Stimulated activated naive CD4-positive, alpha-beta T cell treated with Interleukin-2 at 50 U/mL for 16 hours (primary cell): ENCODE data around the gene KRT74.

ENCODE experiments used
- DNase-seq: peaks from one replicate; lab custom pipeline; 2025; lab: John Stamatoyannopoulos, UW

KRT74 gene

DNA sequence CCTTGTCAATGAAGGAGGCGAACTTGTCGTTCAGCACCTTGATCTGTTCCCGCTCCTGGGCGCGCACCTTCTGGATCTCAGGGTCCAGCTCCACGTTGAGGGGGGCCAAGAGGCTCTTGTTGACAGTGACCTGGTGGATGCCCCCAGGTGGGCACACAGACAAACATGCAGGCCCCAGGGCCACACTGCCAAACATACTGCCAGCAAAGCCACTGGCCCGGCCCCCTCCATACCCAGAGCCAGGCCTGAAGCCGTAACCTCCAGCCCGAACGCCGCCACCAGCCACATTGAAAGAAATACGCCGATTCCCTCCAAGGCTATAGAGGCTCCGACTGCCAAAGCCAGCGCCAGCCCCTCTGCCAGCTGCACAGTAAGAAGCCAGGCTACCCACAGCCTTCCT lies 337 bp downstream of the KRT74 start:
- DNase-seq = no peak

DNA sequence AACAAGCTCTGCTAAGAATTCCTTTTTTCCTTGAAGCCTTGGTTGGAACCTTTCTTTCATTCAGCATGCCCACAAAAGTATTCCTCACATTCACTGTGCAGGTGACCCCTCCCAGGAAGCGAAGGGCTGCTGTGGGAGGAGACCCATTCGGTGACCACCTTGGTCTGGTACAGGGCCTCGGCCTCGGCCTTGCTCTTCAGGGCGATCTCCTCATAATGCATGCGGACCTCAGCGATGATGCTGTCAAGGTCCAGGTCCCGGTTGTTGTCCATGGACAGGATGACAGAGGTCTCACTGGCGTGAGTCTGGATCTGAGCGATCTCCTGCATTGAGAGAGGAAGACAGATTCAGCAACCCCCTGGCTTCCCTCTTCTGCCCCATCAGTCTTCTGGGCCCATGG lies 3.1 kb downstream of the KRT74 start:
- DNase-seq = no peak

DNA sequence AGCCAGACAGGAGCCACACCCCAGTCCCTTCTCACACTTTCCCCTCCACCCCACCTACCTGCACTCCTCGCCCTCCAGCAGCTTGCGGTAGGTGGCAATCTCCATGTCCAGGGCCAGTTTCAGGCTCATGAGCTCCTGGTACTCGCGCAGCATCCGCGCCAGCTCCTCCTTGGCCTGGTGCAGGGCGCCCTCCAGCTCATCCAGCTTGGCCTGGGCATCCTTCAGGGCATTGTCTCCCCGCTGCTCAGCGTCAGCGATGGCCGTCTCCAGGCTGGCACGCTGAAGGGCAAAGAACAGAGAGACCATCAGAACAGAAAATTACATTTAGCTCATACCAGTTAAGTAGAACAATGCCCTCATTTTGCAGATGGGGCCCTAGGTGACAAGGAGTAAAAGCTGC lies 5.5 kb downstream of the KRT74 start:
- no peak for DNase-seq

DNA sequence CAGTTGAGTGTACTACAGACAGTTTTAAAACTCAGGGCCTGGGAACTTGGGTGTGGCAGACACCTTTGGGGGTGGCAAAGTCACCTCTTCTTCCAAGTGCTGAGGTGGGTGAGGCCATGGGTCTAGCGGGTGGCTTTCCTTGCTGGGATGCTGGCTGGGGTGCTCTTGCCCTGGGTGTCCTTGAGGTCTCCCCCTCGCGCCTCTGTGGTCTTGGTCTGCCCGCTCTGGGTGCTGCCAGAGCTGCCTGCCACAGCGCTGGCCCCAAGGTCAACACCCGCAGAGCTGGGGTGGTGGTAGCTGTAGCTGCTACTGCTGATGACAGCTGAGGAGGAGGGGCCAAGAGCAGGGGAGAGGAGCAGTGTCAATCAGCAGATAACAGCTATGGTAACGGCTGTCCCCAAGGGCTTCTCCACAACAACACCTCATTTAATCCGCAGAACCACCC lies 6.8 kb downstream of the KRT74 start:
- no peak for DNase-seq

DNA sequence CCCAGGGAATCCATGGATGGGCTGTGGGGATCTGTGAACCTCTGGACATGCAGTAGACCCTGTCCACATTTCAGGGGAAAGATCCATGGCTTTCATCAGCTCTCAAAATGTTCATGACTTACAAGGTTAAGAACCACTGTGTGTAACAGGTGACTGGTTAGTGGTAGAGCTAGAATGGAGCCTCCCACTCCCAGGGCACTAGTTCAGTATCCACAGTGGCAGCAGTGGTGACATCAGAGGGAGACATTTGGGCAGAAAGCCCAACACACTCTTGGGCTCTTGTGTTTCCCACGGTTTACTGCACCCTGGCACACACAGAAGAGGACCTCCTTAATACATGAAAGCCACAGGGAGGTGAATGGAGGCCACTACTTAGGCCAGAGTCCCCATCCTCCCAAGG lies 9.1 kb downstream of the KRT74 start:
- no peak for DNase-seq

DNA sequence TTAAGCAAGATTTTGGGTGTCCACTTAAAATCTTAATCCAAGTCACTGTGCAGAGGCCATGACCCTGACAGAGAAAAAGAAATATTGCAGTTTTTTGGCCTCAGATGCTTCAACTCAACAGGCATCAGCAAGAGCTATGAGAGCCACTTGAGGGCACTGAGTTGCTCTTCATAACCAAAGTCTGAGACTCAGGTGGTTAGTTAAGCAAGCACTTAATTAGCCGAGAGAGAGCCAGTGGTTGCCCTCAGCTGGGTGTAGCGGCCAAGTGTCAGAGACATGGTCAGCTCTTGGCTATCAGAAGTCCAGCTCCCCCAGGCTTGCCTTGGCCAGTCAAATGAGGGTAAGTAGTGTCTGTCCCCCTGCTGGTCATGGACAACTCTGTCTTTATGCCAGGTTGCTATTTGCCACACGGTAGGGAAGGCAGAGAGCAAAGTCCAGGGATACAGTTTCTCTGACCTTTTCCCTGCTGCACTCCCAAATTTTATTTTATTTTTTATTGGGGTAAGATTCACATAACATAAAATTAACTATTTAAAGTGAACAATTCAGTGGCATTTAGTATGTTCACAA lies 11.7 kb downstream of the KRT74 start:
- no peak for DNase-seq

DNA sequence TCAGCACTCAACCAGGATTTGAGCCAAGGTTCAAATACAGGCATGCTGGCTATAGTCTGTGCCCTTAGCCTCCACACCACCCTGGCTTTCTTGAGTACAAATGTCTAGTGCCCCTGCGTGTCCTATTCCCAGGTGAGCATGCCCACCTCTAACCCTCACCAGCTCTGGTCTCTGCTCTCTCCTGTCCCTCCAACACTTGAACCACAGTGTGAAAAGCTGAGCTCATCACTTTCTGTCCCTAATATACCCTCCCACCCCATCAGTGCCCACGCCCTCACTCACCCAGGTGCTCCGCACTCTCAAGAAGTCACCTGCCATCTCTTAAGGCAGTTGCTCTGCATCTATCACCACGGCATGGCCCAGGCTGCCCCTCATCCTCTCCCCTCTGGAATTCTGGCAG lies 13.7 kb downstream of the KRT74 start:
- no peak for DNase-seq

DNA sequence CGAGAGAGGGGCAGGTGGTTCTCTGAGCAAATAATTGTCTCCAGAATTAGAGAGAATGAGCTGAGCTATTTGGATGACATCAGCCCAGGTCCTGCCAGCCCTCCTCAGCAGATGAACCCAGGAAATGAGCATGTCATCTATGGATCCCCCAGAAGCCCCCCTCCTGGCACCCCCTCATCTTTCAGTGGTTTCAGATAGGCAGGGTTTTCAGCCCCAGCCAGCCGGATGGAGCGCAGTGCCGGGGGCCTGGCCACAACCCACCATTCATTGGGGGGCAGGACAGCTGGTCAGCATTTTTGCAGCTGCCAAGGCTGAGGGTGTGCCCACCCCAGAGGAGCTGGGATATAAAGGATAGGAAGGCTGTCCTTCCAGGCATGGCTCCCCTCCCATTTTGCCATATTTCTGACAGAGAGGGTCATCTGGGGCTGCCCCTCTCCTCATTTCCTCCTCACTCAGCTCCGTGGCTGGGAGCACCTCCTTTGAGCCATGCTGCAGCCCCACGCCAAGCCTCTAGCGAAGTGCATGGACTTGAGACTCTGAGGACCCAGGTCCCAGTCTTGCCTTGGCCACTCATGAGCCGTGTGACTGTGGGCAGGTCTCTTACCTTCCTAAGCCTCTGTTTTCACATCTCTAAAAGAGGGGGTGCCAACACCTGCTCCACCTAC lies 14.7 kb downstream of the KRT74 start:
- DNase-seq = no peak

DNA sequence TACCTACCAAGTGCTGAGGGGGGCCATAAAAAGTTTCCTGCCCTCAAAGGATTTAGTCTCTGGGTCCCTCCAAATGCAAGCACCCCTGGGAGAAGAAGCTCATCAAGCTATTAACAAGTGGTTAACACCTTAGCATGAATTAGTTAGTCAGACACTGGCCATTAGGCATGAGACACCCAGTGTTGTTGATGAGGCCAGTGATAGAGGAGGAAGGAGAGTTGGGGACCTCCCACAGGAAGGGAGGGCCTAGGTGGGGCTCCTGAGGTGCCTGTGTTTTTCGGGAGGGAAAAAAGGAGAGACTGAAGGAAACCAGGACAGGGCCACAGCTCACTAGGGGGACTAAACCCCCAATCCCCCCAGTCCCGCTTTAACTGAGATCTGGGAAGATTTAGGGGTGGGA lies 16.2 kb downstream of the KRT74 start:
- DNase-seq = no peak

DNA sequence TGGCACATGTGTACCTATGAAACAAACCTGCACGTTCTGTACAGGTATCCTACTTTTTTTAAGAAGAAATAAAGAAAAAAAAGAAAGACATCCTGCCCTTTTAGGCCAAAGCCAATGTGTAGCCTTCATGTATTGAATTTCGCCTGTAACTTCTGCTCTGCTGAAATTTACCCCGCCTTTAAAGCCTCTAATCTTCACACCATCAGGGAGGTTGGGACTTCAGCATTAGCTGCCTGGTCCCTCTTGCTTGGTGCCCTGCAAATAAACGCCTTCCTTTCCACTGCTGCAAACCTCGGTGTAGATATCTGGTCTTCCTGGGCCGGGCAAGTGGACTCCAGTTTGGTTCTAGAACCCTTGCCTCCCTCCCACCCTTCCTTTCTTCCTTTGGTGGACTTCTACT lies 18.1 kb downstream of the KRT74 start:
- no peak for DNase-seq

DNA sequence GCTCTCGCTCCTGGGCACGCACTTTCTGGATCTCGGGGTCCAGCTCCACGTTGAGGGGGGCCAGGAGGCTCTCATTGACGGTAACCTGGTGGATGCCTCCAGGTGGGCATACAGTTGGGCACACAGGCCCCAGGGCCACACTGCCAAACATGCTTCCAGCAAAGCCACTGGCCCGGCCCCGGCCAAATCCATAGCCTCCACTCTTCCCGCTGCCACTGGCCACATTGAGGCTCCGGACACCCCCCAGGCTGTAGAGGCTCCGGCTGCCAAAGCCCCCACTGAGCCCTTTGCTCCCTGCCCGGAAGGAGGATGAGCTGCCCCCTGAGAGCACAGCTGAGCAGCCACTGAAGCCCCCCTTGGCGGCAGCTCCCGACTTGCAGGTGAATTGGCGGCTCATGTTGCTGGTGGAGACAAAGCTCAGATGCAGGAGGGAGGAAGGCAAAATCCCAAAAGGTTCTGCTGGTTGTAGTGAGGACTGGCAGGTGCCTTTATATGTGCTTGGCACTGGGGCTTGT lies 20.9 kb downstream of the KRT74 start, which contains the start of gene KRT71:
Gene KRT71, minus strand, starts transcription at position 465 of the 515 bp plus-strand sequence. Its CDS starts 68 bp downstream, at position 397.
- DNase-seq = no peak

DNA sequence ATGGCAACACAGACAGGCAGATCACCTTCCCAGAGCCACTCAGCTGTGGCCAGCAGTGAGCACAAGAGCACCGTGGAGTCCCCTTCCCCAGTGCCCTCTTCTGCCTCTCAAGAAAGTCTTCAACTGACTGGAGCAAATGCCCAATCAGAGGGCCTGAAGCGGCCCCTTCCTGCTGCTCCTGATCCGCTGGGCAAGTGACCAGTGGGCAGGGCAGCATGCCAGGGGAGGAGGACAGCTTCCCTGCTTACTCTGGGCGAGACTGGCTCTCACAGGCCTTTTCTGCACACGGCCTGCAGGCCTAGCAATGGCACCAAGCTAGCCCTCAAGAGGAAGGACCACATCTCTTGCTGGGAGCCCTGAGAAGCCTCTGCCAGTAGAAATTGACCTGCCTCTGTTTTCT lies 21.6 kb downstream of the KRT74 start:
- DNase-seq = no peak

DNA sequence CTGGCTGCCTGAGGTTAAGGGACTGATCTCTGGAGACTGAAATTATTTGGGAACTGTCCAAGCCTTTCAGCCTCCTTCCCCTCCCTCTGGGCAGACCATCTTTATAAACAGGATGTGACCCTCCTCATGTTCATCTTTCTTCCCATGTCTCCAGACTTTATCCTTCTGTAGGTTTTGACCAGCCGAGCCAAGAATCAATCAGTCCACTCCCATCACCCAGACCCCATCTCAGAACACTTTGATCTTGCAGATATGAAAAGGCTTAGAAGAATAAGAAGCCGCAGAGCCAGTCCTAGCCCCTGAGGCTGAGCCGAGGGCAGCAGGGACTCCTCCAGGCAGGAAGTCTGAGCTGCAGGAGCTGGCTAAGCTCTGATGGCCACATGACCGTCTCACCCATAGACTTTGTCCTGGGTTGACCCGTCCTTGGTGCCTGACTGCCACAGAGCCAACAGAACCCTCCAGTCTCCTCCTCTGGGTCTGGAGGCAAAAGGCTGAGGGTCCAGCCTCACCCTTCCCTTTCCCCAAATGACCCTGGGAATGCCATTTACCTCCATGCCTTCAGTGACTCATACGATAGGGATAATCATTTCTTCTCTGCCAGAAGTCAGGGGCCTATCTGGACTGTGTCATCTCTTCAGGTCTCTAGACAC lies 22.3 kb downstream of the KRT74 start:
- DNase-seq = no peak

DNA sequence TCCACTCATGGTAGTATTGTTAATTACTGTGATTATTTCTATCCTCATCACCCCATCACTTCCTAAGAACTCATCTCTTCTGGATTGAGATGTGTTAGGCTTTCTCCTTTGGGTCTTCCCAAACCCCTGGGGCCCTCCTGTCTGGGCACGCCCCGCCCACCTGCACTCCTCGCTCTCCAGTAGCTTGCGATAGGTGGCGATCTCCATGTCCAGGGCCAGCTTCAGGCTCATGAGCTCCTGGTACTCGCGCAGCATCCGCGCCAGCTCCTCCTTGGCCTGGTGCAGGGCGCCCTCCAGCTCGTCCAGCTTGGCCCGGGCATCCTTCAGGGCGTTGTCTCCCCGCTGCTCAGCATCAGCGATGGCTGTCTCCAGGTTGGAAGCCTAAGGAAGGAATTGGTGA lies 27.5 kb downstream of the KRT74 start:
- no peak for DNase-seq

DNA sequence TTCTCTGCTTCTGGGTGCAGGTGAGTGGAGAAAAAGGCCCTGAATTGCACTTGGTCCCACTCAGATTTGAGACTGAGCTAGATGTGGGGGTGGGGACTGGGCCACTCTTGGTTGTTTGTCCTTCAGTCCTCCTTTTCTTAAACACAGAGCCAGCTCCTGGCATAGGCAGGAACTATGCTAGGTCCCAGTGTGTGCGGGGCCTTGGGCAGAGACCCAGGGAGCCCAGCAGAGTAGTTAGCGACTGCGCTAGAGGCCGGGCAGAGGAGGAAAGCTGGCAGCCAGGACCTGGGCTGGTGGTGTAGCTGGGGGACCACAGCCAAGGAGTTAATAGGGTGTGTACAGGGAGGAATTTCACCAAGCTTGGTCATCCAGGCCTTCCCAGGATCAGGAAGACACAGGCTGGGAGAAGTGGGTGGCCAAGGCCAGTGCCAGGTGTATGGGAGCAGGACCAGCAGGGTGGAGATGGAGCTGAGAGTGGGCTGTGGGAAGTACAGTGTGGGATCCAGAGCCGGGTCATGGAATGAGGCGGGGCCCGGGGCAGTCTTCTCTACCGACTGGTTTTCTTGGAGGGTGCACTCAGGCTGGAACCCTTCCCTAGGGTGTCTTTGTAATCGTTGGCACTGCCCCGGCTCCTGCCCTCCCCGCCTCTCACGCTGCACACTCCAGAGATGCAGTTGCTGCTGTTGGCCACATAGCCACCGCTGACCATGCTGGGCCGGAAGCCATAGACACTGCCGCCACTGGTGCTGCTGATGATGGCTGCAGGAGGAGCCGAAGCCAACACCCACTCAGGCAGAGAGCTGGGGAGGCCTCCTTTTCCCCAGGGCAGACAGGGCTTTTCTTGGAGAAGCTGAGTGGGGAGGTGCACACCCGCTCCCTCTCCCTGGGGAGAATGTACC lies 29.4 kb downstream of the KRT74 start:
- DNase-seq = no peak

DNA sequence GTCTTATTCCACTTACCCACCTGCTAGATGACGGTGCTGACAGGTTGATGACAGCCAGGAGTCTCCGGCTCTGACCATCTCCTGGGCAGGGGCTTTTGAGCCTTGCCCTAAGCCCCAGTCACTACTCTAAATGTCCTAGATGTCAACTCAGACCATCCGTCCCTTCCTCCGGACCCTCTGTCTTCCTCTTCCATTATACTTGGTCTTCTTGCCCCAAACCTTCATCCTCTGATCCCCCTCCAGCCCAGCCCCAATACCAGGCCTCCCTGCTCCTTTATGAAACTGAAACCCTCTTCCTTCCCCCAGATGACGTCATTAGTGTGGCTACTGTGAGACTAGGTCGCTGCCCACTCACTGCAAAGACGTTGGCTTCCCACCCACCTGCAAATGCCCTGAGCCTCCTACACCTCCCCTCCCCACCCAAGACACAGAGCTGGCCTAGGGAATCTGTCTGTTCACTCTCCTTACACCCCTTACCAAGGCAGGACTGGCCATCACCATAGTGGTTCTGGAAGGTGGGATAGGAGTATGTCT lies 30.8 kb downstream of the KRT74 start:
- no peak for DNase-seq

DNA sequence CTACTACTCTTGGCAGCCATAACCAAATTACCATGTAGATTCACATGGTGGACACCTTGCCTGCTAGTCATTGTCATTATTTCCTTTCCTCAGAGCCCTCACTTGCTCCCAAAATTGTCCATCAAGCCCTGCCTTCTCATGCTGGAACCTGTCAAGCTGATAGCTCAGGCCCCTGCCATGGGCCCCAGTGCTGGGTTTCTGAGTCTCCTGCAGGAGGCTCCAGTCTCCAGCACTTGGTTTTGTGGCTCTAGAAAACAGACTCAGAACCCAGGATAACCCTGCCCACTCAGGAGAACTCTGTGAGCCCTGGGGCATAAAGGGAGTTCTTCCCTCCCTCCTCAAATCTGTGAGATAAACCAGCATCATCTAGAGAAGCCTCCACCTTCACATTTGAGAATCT lies 31.5 kb downstream of the KRT74 start:
- DNase-seq = no peak

DNA sequence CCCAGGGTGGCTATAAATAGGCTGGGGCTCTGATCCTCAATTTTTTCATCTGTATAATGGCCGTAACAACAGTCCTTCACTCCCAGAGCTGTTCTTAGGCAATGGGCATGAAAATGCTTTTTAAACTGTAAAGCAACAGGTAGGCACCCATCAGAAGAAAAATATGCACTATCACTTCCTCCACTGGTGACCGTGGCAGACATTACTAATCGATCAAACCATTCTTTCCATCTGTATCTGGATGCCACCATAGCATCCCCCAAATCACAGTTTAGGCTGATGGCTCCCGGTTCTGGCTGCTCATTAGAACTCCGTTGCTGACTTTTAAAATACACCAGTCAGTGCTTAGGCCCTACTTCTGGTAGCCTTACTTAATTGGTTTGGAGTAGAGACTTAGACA lies 31.9 kb downstream of the KRT74 start:
- no peak for DNase-seq

DNA sequence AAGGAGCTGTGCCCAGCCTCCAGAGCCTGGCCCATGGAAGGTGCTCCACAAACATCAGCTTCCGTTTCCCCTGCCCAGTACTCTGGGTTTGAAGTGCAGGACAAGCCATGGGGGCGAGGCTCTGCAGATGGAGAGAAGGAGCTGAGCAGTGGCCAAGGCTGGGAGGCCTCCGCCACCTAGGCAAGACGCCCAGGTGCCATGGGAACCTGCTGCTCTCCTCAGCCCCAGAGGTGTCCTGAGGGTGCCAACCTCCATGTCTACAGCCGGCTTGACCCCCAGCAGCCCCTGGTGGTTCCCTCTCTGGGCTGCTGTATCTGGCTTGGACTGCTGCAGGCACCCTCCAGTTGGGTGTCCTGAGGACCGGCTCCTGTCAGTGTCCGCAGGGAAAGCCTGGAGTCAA lies 33.1 kb downstream of the KRT74 start:
- no peak for DNase-seq

DNA sequence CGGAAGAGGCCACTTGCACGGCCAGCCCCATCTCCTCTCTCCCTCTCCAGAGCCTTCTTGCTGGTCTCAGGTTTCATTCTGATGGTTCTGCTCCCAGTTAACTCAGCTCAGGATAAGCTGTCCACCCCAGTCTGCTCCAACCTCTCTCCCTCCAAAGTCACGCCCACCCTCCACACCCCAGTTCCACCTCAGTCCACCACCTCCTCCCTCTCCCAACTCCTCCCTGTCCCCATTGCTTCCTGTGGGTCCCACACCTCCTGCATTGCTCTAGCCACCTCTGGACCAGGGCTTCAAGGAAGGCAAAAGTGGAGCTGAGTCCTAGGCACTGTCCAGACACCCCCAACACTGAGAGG lies 33.8 kb downstream of the KRT74 start:
- DNase-seq = no peak

DNA sequence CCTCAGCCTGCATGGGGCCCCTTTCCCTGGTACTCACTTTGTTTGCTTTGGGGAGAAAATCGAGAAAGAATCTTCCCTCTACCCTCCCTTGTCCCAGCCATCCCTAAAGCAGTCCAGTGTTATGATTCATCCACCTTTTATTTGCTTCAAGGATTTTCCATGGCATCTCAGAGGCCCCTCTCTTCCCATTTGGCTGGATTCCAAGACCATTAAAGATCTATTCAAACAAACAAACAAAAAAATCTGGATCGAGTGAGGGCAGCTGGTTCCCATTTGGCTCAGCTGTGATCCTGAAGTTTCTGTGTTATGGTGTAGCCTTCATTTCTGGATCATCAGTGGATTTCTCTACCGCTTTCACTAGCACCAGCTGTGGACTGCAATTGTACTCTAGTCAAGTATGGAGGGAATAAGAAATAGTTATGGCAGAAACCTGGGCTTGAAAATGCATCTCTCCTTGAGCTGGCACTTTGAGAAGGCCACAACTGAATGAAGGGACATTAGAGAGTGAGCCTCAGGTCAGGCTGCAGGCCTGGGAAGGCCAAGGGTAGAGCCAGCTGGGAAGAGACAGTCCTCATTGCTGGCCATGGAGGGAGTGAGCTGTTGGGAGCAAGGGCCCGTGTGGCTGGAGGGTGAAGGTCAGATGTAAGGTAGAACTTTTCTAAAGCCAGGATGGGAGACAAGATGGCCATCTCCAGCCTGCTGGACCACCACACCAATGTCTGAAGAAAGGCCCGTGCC lies 34.4 kb downstream of the KRT74 start:
- no peak for DNase-seq

DNA sequence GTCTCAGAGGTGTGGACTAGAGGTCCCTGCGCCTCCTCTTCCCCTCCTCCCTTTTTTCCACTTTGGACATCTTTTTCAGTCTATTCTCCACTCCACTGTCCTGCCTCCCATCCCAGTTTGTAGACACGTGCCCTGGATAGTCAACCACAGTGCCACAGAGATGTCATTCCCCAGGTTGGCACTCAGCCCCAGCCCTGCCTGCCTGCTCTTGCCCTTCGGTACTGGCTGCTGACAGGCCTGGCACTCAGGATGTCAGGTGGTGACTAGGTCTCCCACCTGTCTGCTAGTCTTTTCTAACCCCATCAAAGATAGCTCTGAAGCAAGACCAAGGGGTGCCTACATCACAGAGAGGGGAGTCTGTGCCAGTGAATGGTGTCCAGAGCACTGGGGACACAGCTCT lies 36.5 kb downstream of the KRT74 start:
- no peak for DNase-seq
